Cardiac septum (tissue), 1 donor: ENCODE data around the gene COASY. TPM values are rescaled to one million over a fixed set of nuclear protein-coding genes. Genes with fewer than 3 reads are reported as not detected.
"Not testable (repeated sequence)": the region's sequence is repeated elsewhere in the genome, so short reads cannot be mapped to it uniquely, and the experiment has no call there.

Experiments
- DNase-seq: peaks from one replicate; pipeline ENCODE4 v3.0.0-alpha.2; 2020; ENCODE audit warnings: low spot score
- intact Hi-C: fragments of 100-400 bp; cut with DNase I; formaldehyde crosslinking; loops from one replicate; pipeline ENCODE4 v1.14.0; 2022
- total RNA-seq: library from RNA; stranded (reverse); fragmentation: NEBNext Ultra II Directional; extraction: Animal tissue kit (Norgen Biotek cat#: 25700); gene quantifications from one replicate; pipeline ENCODE4 v1.2.1, GENCODE V29; 2021
- donor health status: DM: no; HTN: no; CAD: no.

Gene COASY
- total RNA-seq, 1 donor from 2014 or later = 33.4 TPM

DNA sequence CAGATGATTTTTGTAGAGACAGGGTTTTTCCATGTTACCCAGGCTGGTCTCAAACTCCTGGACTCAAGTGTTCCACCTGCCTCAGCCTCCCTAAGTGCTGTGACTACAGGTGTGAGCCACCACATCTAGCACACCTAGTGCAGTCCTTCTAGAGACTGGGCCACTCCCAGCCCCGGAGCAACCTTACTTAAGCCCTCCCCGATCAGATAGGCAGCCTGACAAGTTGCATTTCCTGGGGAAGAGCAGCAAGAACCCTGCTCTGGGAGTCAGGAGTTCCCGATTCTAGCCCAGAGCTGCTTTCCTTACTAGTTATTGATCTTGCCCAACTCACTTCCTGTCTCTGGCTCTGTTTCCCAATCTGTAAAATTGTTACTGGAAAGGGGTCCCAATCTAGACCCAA lies 32.9 kb upstream of the COASY start:
- intact Hi-C loops = no loop called here
- DNase-seq = no peak

DNA sequence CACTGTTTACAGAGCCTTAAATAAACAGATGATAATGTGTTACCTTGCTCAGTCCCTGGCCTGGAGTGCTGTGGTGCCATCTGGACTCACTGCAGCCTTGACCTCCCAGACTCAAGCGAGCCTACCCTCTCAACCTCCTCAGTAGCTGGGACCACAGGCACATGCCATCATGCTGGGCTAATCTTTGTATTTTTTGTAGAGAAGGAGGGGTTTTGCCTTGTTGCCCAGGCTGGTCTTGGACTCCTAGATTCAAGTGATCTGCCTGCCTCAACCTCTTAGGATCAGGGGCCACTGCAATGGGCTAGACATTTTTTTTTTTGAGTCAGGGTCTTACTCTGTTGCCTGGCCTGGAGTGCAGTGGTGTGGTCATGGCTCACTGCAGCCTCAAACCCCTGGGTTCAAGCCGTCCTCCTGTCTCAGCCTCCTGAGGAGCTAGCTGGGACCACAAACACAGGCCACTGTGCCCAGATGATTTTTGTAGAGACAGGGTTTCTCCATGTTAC lies 30.9 kb upstream of the COASY start:
- DNase-seq = no peak
- intact Hi-C loops = loop anchor here (10.0 kb wide), 1 partner anchor 506 kb away; the partner anchor contains the start of gene NKIRAS2

DNA sequence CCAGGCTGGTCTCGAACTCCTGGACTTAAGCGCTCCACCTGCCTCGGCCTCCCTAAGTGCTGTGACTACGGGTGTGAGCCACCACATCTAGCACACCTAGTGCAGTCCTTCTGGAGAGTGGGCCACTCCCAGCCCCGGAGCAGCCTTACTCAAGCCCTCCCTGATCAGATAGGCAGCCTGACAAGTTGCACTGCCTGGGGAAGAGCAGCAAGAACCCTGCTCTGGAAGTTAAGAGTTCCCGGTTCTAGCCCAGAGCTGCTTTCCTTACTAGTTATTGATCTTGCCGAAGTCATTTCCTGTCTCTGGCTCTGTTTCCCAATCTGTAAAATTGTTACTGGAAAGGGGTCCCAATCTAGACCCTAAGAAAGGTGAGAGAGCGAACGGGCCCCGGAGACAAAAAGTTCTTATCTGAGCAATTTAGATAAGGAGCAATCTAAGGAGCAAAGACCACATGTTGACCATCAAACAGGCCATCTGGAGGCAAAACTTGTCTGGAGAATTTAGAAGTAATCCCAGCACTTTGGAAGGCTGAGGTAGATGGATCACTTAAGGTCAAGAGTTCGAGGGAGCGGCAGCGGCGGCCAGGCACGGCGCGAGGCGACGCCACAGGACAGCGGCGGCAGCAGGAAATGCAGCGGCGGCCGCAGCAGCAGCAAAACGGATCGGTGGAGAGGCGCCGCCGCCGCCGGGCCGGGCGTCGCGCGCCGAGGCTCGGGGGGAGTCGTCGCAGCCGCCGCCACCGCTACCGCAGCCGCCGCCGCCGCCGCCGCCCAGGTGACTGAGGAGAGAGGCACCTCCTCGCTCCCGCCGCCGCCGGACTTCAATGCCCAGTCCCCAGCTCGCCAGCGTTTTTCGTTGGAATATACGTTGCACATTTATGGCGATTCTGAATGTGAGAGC lies 30.2 kb upstream of the COASY start:
- intact Hi-C loops = loop anchor here (10.0 kb wide), 1 partner anchor 507 kb away; the partner anchor contains the start of gene NKIRAS2
- DNase-seq = peak; percentile 85

DNA sequence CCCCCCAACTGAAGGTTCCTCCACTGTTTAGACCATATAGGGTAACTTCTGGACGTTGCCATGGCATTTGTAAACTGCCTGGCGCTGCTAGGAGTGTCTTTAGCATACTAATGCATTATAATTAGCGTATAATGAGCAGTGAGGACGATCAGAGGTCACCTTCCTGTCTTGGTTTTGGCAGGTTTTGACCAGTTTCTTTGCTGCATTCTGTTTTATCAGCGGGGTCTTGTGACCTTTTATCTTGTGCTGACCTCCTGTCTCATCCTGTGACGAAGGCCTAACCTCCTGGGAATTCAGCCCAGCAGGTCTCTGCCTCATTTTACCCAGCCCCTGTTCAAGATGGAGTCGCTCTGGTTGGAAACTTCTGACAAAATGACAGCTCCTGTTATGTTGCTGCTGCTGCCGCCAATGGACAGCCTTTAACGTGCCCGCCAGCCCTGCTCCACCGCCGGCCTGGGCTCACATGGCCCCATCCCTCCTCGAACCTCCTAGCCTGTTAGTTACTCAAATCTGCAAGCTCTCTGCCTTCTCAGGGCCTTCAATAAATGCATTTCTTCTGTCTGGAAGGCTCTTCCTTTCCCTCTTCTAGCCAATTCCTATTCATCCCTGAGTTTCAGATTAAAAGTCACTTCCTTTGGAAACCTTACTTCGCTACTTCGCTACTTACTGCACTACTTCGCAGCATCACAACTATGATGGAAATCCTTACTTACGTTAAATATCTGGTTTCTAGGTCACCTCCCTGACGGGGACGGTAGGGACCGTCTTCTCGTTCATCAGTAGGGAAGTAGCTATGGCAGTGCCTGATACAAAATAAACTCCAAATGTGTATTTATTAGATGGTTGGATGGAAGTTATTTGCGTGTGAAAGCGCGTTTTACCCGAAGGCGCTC lies 26.5 kb upstream of the COASY start:
- intact Hi-C loops = loop anchor here (10.0 kb wide), 1 partner anchor 511 kb away; the partner anchor contains the start of gene NKIRAS2
- DNase-seq = no peak

DNA sequence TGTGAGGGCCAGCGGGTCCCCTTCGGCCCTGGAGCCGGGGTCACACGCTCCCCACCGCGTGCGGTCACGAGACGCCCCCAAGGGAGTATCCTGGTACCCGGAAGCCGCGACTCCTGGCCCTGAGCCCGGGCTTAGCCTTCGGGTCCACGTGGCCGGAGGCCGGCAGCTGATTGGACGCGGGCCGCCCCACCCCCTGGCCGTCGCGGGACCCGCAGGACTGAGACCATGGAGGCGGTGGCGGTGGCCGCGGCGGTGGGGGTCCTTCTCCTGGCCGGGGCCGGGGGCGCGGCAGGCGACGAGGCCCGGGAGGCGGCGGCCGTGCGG lies 25.9 kb upstream of the COASY start, which contains the start of gene NAGLU:
NAGLU (plus strand) TSS at position 194 of the 324 bp plus-strand sequence; CDS start at position 226, 32 bp downstream.
- intact Hi-C loops = loop anchor here (10.0 kb wide), 1 partner anchor 511 kb away; the partner anchor contains the start of gene NKIRAS2
- peak; percentile 99 for DNase-seq

DNA sequence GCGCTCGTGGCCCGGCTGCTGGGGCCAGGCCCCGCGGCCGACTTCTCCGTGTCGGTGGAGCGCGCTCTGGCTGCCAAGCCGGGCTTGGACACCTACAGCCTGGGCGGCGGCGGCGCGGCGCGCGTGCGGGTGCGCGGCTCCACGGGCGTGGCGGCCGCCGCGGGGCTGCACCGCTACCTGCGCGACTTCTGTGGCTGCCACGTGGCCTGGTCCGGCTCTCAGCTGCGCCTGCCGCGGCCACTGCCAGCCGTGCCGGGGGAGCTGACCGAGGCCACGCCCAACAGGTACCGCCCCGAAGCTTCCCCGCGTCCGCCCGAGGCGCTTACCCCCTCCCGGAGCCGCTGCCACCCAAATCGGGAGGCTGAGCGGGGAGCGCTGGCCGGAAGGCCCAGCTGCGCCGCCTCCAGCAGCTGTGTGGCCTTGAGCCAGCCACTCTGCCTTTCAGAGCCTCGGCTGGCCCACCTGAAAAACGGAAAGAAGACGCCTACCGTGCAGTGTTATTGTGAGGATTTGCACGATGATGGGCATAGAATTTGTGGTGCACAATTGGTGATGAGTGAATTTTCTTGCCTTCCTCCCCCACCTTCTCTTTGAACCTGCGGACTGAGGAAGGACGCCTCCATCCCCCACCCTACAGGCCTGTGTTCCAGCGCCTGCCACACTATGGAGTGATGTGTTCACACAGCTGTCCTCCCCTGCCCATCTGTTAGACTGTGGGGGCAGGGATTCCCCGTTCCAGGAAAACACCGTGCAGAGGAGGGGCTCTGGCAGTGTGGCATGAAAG lies 25.4 kb upstream of the COASY start:
- DNase-seq = peak; percentile 92
- intact Hi-C loops = loop anchor here (10.0 kb wide), 1 partner anchor 512 kb away; the partner anchor contains the start of gene NKIRAS2

DNA sequence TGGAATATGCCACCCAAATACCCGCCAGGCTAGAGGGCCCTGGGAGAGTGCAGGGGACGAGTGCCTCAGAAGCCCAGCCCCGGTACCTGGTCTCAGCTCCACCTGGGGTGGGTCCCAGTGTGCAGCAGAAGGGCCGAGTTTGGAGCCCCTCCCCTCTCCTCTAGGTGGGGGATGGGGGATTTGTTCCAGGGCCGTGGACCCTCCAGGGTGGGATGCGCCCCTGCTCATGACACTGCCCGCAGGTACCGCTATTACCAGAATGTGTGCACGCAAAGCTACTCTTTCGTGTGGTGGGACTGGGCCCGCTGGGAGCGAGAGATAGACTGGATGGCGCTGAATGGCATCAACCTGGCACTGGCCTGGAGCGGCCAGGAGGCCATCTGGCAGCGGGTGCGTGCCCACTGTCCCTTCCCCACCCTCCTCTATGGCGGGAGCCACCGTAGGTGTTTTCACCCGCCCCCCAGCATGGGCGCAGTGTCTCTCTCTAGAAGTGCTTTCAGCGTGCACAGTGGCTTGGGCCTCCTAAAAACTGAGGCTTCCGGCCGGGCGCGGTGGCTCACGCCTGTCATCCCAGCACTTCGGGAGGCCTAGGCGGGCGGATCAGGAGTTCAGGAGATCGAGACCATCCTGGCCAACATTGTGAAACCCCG lies 24.7 kb upstream of the COASY start:
- DNase-seq = no peak
- intact Hi-C loops = loop anchor here (10.0 kb wide), 1 partner anchor 512 kb away; the partner anchor contains the start of gene NKIRAS2

DNA sequence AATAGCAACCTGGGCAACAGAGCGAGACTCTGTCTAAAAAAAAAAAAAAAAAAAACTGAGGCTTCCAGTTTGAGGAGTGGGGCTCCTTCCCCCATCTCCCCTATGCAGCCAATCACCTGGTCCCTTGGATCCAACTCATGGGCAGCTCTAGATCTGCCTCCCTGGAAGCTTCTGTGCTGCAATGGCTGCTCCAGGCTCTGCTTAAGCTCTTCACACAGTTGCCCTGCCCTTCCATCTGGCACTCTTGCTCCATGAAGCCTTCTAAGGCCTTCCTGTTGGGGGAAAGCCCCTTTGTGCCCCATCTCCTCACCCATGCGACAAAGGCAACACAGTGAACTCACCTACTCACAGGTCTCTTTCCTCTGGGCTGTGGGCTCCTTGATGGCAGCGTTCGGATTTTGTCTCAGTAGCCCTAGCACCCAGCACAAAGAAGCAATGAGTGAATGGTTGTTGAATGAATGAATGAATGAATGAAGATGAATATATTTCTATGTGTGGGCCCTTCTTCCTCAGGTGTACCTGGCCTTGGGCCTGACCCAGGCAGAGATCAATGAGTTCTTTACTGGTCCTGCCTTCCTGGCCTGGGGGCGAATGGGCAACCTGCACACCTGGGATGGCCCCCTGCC lies 24.0 kb upstream of the COASY start:
- DNase-seq = no peak
- intact Hi-C loops = loop anchor here (10.0 kb wide), 1 partner anchor 513 kb away; the partner anchor contains the start of gene NKIRAS2

DNA sequence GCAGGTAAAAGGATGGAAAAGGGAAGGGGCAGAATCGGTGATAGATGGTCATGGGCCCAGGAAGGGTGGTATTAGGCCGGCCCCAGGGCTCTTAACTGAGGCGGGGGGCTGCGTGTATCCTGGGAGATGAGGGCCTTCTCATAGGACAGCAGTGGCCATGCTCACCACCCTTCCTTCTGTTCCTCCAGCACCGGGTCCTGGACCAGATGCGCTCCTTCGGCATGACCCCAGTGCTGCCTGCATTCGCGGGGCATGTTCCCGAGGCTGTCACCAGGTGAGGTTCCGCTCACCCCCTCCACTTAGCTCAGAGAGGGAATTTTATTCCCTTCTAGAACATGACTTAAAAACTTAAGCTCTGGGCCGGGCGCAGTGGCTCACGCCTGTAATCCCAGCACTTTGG lies 23.5 kb upstream of the COASY start:
- intact Hi-C loops = loop anchor here (10.0 kb wide), 1 partner anchor 514 kb away; the partner anchor contains the start of gene NKIRAS2

DNA sequence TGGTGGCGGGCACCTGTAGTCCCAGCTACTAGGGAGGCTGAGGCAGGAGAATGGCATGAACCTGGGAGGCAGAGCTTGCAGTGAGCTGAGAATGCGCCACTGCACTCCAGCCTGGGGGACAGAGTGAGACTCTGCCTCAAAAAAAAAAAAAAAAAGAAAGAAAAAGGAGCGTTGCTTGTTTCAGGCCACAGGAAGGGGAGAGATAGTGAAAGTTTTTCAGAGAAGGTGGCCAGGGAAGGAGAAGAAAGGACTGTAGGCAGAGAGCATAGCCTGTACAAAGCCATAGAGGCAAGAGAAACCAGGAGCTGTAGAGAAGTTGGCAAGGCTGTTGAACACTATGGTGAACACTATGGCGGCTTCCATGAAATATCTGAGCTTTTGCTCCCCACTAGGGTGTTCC lies 21.4 kb upstream of the COASY start:
- intact Hi-C loops, DNase-seq: not testable (repeated sequence)

More for the DNA sequence above, 23.5 kb upstream of the COASY start:
- no peak for DNase-seq

DNA sequence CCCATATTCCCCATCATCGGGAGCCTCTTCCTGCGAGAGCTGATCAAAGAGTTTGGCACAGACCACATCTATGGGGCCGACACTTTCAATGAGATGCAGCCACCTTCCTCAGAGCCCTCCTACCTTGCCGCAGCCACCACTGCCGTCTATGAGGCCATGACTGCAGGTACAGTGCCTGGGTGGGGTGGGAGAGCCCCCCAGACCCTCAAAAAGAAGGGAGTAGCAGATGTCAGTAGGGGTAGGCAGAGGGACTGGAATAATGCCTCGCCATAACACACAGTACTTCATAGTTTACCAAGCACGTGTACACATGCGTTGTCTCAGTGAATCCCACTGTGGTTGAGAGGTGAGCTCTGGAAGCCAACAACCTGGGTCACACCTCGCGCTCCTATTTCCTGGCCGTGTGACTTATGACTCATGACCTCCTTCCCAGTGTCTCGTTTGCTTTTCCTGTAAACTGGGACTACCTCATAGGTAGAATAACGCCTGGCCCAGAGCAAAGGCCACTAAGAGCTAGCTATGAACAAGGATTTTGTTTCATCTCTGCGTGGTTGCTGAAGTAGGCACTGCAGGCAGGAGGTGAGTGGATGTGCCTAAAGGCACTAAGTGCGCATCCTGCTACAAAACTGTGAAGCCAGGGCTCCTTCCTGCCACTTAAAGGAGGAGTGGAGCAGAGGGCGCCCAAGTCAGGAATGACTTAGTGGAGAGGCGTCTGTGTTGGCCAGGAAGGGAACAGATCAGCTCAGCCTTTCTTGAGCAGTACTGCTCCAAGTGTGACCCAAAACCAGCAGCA lies 20.7 kb upstream of the COASY start:
- no peak for DNase-seq
- intact Hi-C loops = no loop called here

DNA sequence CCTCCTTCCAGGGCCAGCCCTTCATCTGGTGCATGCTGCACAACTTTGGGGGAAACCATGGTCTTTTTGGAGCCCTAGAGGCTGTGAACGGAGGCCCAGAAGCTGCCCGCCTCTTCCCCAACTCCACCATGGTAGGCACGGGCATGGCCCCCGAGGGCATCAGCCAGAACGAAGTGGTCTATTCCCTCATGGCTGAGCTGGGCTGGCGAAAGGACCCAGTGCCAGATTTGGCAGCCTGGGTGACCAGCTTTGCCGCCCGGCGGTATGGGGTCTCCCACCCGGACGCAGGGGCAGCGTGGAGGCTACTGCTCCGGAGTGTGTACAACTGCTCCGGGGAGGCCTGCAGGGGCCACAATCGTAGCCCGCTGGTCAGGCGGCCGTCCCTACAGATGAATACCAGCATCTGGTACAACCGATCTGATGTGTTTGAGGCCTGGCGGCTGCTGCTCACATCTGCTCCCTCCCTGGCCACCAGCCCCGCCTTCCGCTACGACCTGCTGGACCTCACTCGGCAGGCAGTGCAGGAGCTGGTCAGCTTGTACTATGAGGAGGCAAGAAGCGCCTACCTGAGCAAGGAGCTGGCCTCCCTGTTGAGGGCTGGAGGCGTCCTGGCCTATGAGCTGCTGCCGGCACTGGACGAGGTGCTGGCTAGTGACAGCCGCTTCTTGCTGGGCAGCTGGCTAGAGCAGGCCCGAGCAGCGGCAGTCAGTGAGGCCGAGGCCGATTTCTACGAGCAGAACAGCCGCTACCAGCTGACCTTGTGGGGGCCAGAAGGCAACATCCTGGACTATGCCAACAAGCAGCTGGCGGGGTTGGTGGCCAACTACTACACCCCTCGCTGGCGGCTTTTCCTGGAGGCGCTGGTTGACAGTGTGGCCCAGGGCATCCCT lies 18.5 kb upstream of the COASY start:
- DNase-seq = no peak
- intact Hi-C loops = no loop called here

DNA sequence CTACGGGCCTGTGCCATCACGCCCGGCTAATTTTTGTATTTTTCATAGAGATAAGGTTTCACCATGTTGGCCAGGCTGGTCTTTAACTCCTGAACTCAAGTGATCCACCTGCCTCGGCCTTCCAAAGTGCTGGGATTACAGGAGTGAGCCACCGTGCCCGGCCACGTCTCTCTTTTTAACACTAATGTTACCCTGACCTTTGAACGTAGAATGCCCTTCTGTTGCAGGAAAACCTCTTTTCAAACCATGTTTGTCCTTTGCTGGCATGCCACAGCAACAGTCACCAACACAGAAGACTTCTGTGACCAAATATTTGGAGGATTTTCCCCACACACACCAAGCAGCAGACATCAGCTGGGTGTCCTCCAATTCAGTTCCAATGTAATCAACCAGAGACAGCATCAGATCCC lies 17.1 kb upstream of the COASY start:
- intact Hi-C loops = no loop called here
- no peak for DNase-seq

DNA sequence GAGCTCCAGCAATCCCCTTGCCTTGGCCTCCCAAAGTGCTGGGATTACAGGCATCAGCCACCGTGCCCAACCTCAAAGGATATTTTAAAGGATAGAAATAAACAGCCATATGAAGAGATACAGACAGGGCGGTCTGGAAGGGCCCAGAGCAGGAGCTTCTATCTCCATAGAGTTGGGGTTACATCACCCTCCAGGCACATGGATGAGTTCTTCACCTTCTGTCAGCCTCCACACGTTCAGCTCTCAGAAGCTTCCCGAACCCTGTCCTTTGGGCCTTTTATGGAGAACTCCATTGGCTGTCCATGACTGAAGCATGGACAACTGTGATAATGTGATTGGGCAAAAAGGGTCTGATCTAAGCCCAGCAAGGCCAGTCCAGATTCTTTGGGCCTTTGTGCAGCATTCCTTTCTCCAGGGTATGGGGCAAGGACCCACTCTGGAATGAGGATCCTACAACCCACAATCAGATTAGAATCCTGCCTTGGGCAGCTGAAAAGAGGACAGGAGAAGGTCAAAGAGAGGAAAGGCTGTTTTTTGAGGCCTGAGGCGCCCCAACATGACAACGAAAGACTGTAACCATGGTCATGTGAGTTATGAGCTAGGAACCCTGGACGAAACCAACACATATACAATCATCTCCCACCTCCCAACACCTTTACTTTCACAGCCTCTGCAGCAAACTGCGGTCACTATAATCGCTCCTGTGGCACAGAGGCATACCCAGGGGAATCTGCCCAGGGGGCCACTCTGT lies 16.0 kb upstream of the COASY start:
- intact Hi-C loops, DNase-seq: not testable (repeated sequence)

DNA sequence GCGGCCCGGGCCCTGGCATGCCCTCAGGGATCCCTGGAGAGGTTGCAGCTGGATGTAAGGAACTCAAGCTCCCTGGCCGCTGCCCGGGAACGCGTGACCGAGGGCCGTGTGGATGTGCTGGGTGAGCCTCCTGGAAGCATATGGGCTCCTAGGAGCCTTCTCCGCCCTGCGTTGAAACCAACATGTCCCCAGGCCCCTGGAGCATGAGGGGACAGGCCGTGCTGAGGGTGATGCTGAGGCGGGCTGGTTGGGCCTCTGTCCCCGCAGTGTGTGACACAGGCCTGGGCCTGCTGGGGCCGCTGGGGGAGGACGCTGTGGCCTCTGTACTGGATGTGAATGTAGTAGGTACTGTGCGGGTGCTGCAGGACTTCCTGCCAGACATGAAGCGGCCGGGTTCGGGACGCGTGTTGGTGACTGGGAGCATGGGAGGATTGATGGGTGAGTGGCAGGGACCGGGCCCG lies 14.9 kb upstream of the COASY start:
- intact Hi-C loops = no loop called here
- DNase-seq = no peak
